Activated CD4-positive, alpha-beta T cell treated with anti-CD3 and anti-CD28 coated beads, Interleukin-2, amount 50 U/mL, for 24 hours (primary cell): ENCODE measurements around the gene HNRNPR.
A peak's percentile ranks its signal among the peaks of the same experiment; 100 is the strongest.
"Not testable (repeated sequence)": the region's sequence is repeated elsewhere in the genome, so short reads cannot be mapped to it uniquely, and the experiment has no call there.

Experiments
- DNase-seq, 2 donors: peaks; one replicate each; pipeline ENCODE4 v3.0.0-alpha.2; 2020; ENCODE audit warnings: low read depth in 1 of 2, low spot score in 1 of 2

HNRNPR gene

GRCh38 chr1:23344111-23344986, at the start of gene HNRNPR:
TSS of gene HNRNPR (minus strand) at chr1:23344284. CDS start at chr1:23341008, 3,276 bp downstream.
- DNase-seq: peak; percentile 93 to 99

- DNase-seq: no peak
These were observed 49.6 kb upstream of the HNRNPR start for GRCh38 chr1:23393706-23394105.

GRCh38 chr1:23392125-23392855, 48.2 kb upstream of the HNRNPR start:
- DNase-seq: no peak

GRCh38 chr1:23389837-23390321, 45.8 kb upstream of the HNRNPR start:
- no peak for DNase-seq

GRCh38 chr1:23387494-23387893, 43.4 kb upstream of the HNRNPR start:
- DNase-seq: no peak

- no peak for DNase-seq
These were observed 41.1 kb upstream of the HNRNPR start for GRCh38 chr1:23385119-23385621.

GRCh38 chr1:23384312-23385058, 40.4 kb upstream of the HNRNPR start:
- DNase-seq: no peak

GRCh38 chr1:23383577-23384311, 39.7 kb upstream of the HNRNPR start:
- no peak for DNase-seq

- no peak for DNase-seq
These were observed 37.3 kb upstream of the HNRNPR start for GRCh38 chr1:23381233-23381885.

GRCh38 chr1:23380719-23381118, 36.6 kb upstream of the HNRNPR start:
- no peak for DNase-seq

- not testable (repeated sequence) for DNase-seq
These were observed 36.2 kb upstream of the HNRNPR start for GRCh38 chr1:23380236-23380635.

GRCh38 chr1:23376890-23377811, 33.1 kb upstream of the HNRNPR start:
- no peak for DNase-seq

- not testable (repeated sequence) for DNase-seq
These were observed 30.1 kb upstream of the HNRNPR start for GRCh38 chr1:23374079-23374735.

- no peak for DNase-seq
These were observed 28.1 kb upstream of the HNRNPR start for GRCh38 chr1:23371987-23372880.

- DNase-seq: no peak
These were observed 26.9 kb upstream of the HNRNPR start for GRCh38 chr1:23370709-23371584.

- no peak for DNase-seq
These were observed 26.2 kb upstream of the HNRNPR start for GRCh38 chr1:23370330-23370708.
